Uterus (tissue), 4 donors: ENCODE data around the gene ITGA11. TPM values are rescaled to one million over a fixed set of nuclear protein-coding genes. Genes with fewer than 3 reads are reported as not detected.

Experiments
- DNase-seq, 2 donors: peaks; one replicate each; pipeline ENCODE4 v3.0.0-alpha.2; 2019 to 2020
- H3K27ac ChIP-seq, 2 donors: fragments of 200-600 bp; sonication (generic); 1 replicate in 1 of 2; 2 replicates in 1 of 2; pipeline ENCODE4 v1.5.1; 2016 to 2018
- H3K27me3 ChIP-seq, 2 donors: fragments of 200-600 bp; sonication (generic); one replicate each; pipeline ENCODE4 v1.5.1; 2018 to 2019; ENCODE audit warnings: control low read depth in 1 of 2
- H3K36me3 ChIP-seq, 2 donors: fragments of 200-600 bp; sonication (generic); one replicate each; pipeline ENCODE4 v1.5.1; 2019; ENCODE audit warnings: control low read depth in 1 of 2
- H3K4me1 ChIP-seq, 2 donors: fragments of 200-600 bp; sonication (generic); one replicate each; pipeline ENCODE4 v1.5.1; 2018 to 2019; ENCODE audit warnings: control low read depth in 1 of 2
- H3K4me3 ChIP-seq, 2 donors: fragments of 200-600 bp; sonication (generic); 1 replicate in 1 of 2; 2 replicates in 1 of 2; pipeline ENCODE4 v1.5.1; 2018 to 2019; ENCODE audit warnings: mild to moderate bottlenecking in 1 of 2
- H3K9me3 ChIP-seq, 2 donors: fragments of 200-600 bp; sonication (generic); one replicate each; pipeline ENCODE4 v1.5.1; 2019; ENCODE audit warnings: control low read depth in 1 of 2
- CTCF ChIP-seq, 4 experiments: fragments of 200-600 bp in 2 of 4; fragments of 450-650 bp in 2 of 4; sonication (generic) in 2 of 4; IDR thresholded peaks; one replicate each; pipeline ENCODE4 v1.5.1; 2016 to 2019; ENCODE audit warnings: antibody characterized with exemption in 4 of 4, mild to moderate bottlenecking in 2 of 4, moderate library complexity in 1 of 4
- POLR2A ChIP-seq, 2 donors: fragments of 450-650 bp; IDR thresholded peaks; one replicate each; pipeline ENCODE4 v1.6.1; 2016; ENCODE audit warnings: antibody characterized with exemption in 2 of 2, mild to moderate bottlenecking in 1 of 2, moderate library complexity in 1 of 2
- intact Hi-C: fragments of 100-400 bp; cut with DNase I; formaldehyde crosslinking; loops from one replicate; pipeline ENCODE4 v1.15.1; 2023; ENCODE audit warnings: low total_unique reads
- total RNA-seq, 4 donors: library from RNA; depleted of rRNA in 3 of 4; stranded (reverse); fragments of >200 nt in 3 of 4; gene quantifications; one replicate each; pipeline versions ENCODE4 v1.1.0 to v1.2.4, GENCODE V29; 2014 to 2023
- donor health status: DM: yes; HTN: yes; CAD: no.

ITGA11 gene
- total RNA-seq, 4 donors from 2014 or later, result 37.3 to 106 (median 61.1) TPM

- no peak overlapping the region for H3K4me3 ChIP-seq
- intact Hi-C loops, result no loop called here
- H3K9me3 ChIP-seq, result no peaks in the 10 kb centered on the region
- H3K36me3 ChIP-seq, result no peaks in the 10 kb centered on the region
- peaks cover 0 to 20% of the 10 kb centered on the region in 2 donors for H3K4me1 ChIP-seq
- no peaks in the 10 kb centered on the region for H3K27me3 ChIP-seq
- DNase-seq, result peak; percentile 51 to 68
- H3K27ac ChIP-seq, result peak overlapping the region; percentile 78 to 83
- TF ChIP-seq POLR2A (IDR thresholded peaks at IDR 0.05) (no peak), CTCF (IDR thresholded peaks at IDR 0.05) (no peak)
Measured at GRCh38 chr15:68333775-68334470, 98.0 kb downstream of the ITGA11 start.

- peak overlapping the region; percentile 32 to 50 for H3K27ac ChIP-seq
- TF ChIP-seq CTCF (IDR thresholded peaks at IDR 0.05) (no peak), POLR2A (IDR thresholded peaks at IDR 0.05) (no peak)
- H3K4me1 ChIP-seq, result peaks cover 0 to 20% of the 10 kb centered on the region in 2 donors
Measured at GRCh38 chr15:68332266-68332665, 99.7 kb downstream of the ITGA11 start.

GRCh38 chr15:68330901-68331300 lies 101.1 kb downstream of the ITGA11 start:
- H3K27me3 ChIP-seq, result no peaks in the 10 kb centered on the region
- no peak overlapping the region for H3K4me3 ChIP-seq
- TF ChIP-seq POLR2A (IDR thresholded peaks at IDR 0.05) (no peak), CTCF (IDR thresholded peaks at IDR 0.05) (no peak)
- H3K9me3 ChIP-seq, result no peaks in the 10 kb centered on the region
- H3K27ac ChIP-seq, result peak overlapping the region; percentile 16 to 40
- H3K36me3 ChIP-seq, result no peaks in the 10 kb centered on the region
- no peak for DNase-seq
- H3K4me1 ChIP-seq, result peaks cover 0 to 20% of the 10 kb centered on the region in 2 donors
- intact Hi-C loops, result no loop called here

More at GRCh38 chr15:68332266-68332665, 99.7 kb downstream of the ITGA11 start:
- Histone ChIP-seq H3K27me3 (no peaks in the 10 kb centered on the region), H3K36me3 (no peaks in the 10 kb centered on the region), H3K4me3 (no peak overlapping the region), H3K9me3 (no peaks in the 10 kb centered on the region)
- intact Hi-C loops, result no loop called here
- no peak for DNase-seq

- Histone ChIP-seq H3K27ac (no peak overlapping the region), H3K4me1 (peaks cover 0 to 15% of the 10 kb centered on the region in 2 donors), H3K27me3 (no peaks in the 10 kb centered on the region), H3K9me3 (no peaks in the 10 kb centered on the region), H3K4me3 (no peak overlapping the region), H3K36me3 (no peaks in the 10 kb centered on the region)
- TF ChIP-seq CTCF (IDR thresholded peaks at IDR 0.05) (no peak), POLR2A (IDR thresholded peaks at IDR 0.05) (no peak)
- intact Hi-C loops, result no loop called here
- no peak for DNase-seq
Measured at GRCh38 chr15:68330416-68330815, 101.5 kb downstream of the ITGA11 start.

- intact Hi-C loops, result no loop called here
- no peak for TF ChIP-seq POLR2A (IDR thresholded peaks at IDR 0.05)
- no peak for TF ChIP-seq CTCF (IDR thresholded peaks at IDR 0.05)
- Histone ChIP-seq H3K4me3 (no peak overlapping the region), H3K9me3 (no peaks in the 10 kb centered on the region), H3K36me3 (no peaks in the 10 kb centered on the region), H3K4me1 (peaks cover 0 to 2% of the 10 kb centered on the region in 2 donors), H3K27me3 (no peaks in the 10 kb centered on the region), H3K27ac (no peak overlapping the region)
- no peak for DNase-seq
Measured at GRCh38 chr15:68328964-68329363, 103.0 kb downstream of the ITGA11 start.
